Breast epithelium (tissue), 4 donors: Measurements from ENCODE around the gene RNF7. TPM values are rescaled to one million over a fixed set of nuclear protein-coding genes. Genes with fewer than 3 reads are reported as not detected.

Experiments used
- DNase-seq, 2 donors: peaks; one replicate each; pipeline ENCODE4 v3.0.0-alpha.2; 2019; ENCODE audit warnings: low spot score in 2 of 2
- H3K27ac ChIP-seq, 2 donors: fragments of 200-600 bp; sonication (generic) in 1 of 2; one replicate each; pipeline ENCODE4 v1.5.1; 2016 to 2019; ENCODE audit warnings: mild to moderate bottlenecking in 1 of 2
- H3K27me3 ChIP-seq, 2 donors: fragments of 200-600 bp; sonication (generic) in 1 of 2; one replicate each; pipeline versions ENCODE4 v1.5.1 to v1.6.0; 2017 to 2019; ENCODE audit warnings: control low read depth in 1 of 2, mild to moderate bottlenecking in 1 of 2
- H3K36me3 ChIP-seq: fragments of 200-600 bp; one replicate; pipeline ENCODE4 v1.5.1; 2019
- H3K4me1 ChIP-seq, 2 donors: fragments of 200-600 bp; sonication (generic); one replicate each; pipeline ENCODE4 v1.5.1; 2016 to 2019; ENCODE audit warnings: control low read depth in 1 of 2
- H3K4me3 ChIP-seq, 3 donors: fragments of 200-600 bp; sonication (generic); 1 replicate in 2 of 3; 2 replicates in 1 of 3; pipeline ENCODE4 v1.5.1; 2016 to 2019; ENCODE audit warnings: mild to moderate bottlenecking in 3 of 3, moderate library complexity in 2 of 3
- H3K9me3 ChIP-seq, 2 donors: fragments of 200-600 bp; sonication (generic) in 1 of 2; one replicate each; pipeline ENCODE4 v1.5.1; 2016 to 2019; ENCODE audit warnings: control low read depth in 1 of 2
- POLR2A ChIP-seq: fragments of 450-650 bp; IDR thresholded peaks from one replicate; pipeline ENCODE4 v1.6.1; 2016; ENCODE audit warnings: antibody characterized with exemption, mild to moderate bottlenecking, moderate library complexity
- POLR2AphosphoS5 ChIP-seq, 3 donors: sonication (generic); formaldehyde crosslinking; IDR thresholded peaks; one replicate each; pipeline ENCODE4 v1.6.1; 2017; ENCODE audit warnings: antibody characterized with exemption in 3 of 3
- intact Hi-C: fragments of 100-400 bp; cut with DNase I; formaldehyde crosslinking; loops from one replicate; pipeline ENCODE4 v1.15.1; 2023; ENCODE audit warnings: low total_unique reads
- total RNA-seq, 3 donors: library from RNA; depleted of rRNA; stranded (reverse); fragments of >200 nt; gene quantifications; one replicate each; pipeline ENCODE4 v1.1.0, GENCODE V29; 2016
- TF ChIP-seq, protein P1 (sequence below), 3 donors: fragments of 450-650 bp; IDR thresholded peaks; one replicate each; pipeline ENCODE4 v1.5.1; 2016 to 2017; ENCODE audit warnings: antibody characterized with exemption in 3 of 3, mild to moderate bottlenecking in 3 of 3, moderate library complexity in 3 of 3

The RNF7 gene
- total RNA-seq, 3 donors from 2014 or later: 80.5 to 101 (median 86.8) TPM

DNA sequence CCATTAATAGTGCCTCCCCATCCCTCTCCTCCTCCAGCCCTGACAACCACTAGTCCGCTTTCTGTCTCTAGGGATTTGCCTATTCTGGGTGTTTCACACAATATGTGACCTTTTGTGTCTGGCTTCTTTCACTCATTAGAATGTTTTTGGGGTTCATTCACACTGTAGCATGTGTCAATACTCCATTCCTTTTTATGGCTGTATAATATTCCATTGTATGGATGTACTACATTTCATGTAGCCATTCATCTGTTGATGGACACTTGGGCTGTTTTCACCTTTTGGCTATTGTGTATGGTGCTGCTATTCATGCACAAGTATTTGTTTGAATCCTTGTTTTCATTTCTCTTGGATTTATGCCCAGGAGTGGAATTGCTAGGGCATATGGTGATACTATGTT, 41.6 kb downstream of the RNF7 start:
- Histone ChIP-seq H3K4me1 (no peaks in the 10 kb centered on the region), H3K27me3 (no peaks in the 10 kb centered on the region), H3K36me3 (no peaks in the 10 kb centered on the region), H3K27ac (no peak overlapping the region), H3K9me3 (no peaks in the 10 kb centered on the region), H3K4me3 (no peak overlapping the region)
- DNase-seq: no peak
- intact Hi-C loops: no loop called here
- TF ChIP-seq POLR2A: no peak
- TF ChIP-seq, protein P1, sequence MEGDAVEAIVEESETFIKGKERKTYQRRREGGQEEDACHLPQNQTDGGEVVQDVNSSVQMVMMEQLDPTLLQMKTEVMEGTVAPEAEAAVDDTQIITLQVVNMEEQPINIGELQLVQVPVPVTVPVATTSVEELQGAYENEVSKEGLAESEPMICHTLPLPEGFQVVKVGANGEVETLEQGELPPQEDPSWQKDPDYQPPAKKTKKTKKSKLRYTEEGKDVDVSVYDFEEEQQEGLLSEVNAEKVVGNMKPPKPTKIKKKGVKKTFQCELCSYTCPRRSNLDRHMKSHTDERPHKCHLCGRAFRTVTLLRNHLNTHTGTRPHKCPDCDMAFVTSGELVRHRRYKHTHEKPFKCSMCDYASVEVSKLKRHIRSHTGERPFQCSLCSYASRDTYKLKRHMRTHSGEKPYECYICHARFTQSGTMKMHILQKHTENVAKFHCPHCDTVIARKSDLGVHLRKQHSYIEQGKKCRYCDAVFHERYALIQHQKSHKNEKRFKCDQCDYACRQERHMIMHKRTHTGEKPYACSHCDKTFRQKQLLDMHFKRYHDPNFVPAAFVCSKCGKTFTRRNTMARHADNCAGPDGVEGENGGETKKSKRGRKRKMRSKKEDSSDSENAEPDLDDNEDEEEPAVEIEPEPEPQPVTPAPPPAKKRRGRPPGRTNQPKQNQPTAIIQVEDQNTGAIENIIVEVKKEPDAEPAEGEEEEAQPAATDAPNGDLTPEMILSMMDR (IDR thresholded peaks at IDR 0.05): no peak
- TF ChIP-seq POLR2AphosphoS5 (IDR thresholded peaks at IDR 0.05): no peak

DNA sequence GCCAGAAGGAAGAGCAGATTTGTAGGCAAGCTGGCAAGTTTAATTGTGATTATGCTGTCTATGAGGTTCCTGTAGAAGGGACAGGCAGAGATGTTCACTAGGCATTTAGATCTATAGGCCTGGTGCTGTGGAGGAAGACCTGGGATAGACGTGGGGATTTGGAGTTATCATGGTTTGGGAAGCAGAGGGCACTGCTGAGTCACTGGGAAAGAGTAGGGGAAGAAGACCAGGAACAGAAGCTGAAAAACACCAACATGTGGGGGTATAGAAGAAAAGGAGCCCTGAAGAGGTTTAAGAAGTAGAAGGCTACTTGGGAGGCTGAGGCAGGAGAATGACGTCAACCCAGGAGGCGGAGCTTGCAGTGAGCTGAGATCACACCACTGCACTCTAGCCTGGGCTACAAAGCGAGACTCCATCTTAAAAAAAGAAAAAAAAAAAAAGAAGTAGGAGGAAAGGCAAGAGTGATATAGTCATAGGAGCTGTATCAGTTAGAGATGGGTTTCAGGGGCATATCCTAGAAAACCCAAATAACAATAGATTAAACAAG, 44.4 kb downstream of the RNF7 start:
- Histone ChIP-seq H3K36me3 (no peaks in the 10 kb centered on the region), H3K27me3 (no peaks in the 10 kb centered on the region), H3K9me3 (no peaks in the 10 kb centered on the region), H3K4me1 (no peaks in the 10 kb centered on the region), H3K4me3 (no peak overlapping the region), H3K27ac (no peak overlapping the region)
- no peak for DNase-seq
- TF ChIP-seq POLR2AphosphoS5 (IDR thresholded peaks at IDR 0.05): no peak
- TF ChIP-seq POLR2A: no peak
- TF ChIP-seq, protein P1 (IDR thresholded peaks at IDR 0.05): no peak
- intact Hi-C loops: no loop called here

DNA sequence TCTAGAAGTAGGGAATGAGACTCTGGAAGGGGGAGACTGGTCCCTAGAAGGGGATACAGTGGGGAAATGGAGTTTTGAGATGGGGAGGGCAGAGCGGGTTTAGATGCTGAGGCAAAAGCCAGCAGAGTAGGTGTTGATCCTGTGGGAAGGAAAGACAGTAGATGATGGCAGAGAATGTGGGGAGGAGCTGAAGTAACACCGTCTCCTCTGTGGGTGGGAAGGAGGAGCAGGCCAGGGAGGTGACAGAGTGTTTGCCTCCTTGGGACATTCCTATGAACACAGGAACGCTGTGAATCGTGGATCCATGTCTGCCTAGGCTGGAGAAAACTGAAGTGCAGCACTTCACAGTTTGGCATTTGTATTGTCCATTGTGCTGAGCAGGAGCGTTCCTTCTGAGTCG, 45.5 kb downstream of the RNF7 start:
- intact Hi-C loops: no loop called here
- Histone ChIP-seq H3K27ac (no peak overlapping the region), H3K27me3 (no peaks in the 10 kb centered on the region), H3K4me1 (no peaks in the 10 kb centered on the region), H3K36me3 (no peaks in the 10 kb centered on the region), H3K9me3 (no peaks in the 10 kb centered on the region), H3K4me3 (no peak overlapping the region)
- TF ChIP-seq POLR2AphosphoS5 (IDR thresholded peaks at IDR 0.05) (no peak), POLR2A (no peak)
- TF ChIP-seq, protein P1 (IDR thresholded peaks at IDR 0.05): no peak
- DNase-seq: no peak

DNA sequence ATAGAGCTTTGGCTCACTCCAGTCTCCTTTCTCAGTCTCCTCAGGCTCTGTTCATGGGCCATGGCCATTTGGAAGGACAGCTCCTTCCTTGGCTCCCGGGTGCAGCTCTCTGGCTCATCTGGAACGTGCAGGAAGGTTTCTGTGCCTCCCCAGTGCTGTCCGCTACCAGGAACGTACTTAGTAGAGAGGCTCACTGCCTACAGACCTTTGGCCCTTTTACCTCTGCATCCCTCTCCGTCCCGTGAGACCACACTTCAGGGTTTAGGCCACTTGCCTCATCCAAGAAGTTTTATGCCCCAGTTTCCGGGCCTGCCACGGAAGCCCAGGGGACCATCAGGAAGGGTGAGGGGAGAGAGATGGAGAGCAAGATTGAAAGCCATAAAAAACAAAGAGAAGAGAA, 46.0 kb downstream of the RNF7 start:
- Histone ChIP-seq H3K9me3 (no peaks in the 10 kb centered on the region), H3K27ac (no peak overlapping the region), H3K36me3 (no peaks in the 10 kb centered on the region), H3K27me3 (no peaks in the 10 kb centered on the region), H3K4me3 (no peak overlapping the region), H3K4me1 (no peaks in the 10 kb centered on the region)
- DNase-seq: no peak
- no peak for TF ChIP-seq POLR2AphosphoS5 (IDR thresholded peaks at IDR 0.05)
- no peak for TF ChIP-seq POLR2A
- TF ChIP-seq, protein P1 (IDR thresholded peaks at IDR 0.05): no peak
- intact Hi-C loops: no loop called here

DNA sequence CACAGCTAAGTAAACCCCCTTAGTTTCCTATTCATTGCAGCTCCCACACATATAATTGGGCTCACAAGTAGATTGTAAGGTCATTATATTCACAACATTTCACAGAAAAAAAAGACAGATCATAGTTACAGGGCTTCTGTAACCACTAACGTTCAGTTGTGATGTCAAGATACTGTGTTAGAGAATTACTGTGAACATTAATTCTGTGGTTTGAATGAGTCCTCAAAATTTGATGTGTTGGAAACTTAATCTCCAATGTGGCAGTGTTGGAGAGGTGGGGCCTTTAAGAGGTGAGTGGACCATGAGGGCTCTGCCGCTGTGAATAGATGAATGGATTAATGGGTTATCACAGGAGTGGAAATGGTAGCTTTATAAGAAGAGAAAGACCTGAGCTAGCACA, 46.4 kb downstream of the RNF7 start:
- H3K9me3 ChIP-seq: no peaks in the 10 kb centered on the region
- H3K27me3 ChIP-seq: no peaks in the 10 kb centered on the region
- no peak overlapping the region for H3K27ac ChIP-seq
- TF ChIP-seq POLR2AphosphoS5 (IDR thresholded peaks at IDR 0.05): no peak
- TF ChIP-seq, protein P1 (IDR thresholded peaks at IDR 0.05): no peak
- TF ChIP-seq POLR2A: no peak
- H3K4me1 ChIP-seq: no peaks in the 10 kb centered on the region
- no peak for DNase-seq
- H3K36me3 ChIP-seq: no peaks in the 10 kb centered on the region
- no peak overlapping the region for H3K4me3 ChIP-seq
- intact Hi-C loops: no loop called here
